Epithelial cell of umbilical artery (primary cell): ENCODE measurements around the gene MACF1. TPM values are rescaled to one million over a fixed set of nuclear protein-coding genes. Genes with fewer than 3 reads are reported as not detected.

Experiments used
- total RNA-seq: library from RNA; depleted of rRNA; stranded (reverse); fragments of >200 nt; gene quantifications from 2 replicates; pipeline ENCODE4 v1.2.3, GENCODE V29; 2014

MACF1 gene, protein sequence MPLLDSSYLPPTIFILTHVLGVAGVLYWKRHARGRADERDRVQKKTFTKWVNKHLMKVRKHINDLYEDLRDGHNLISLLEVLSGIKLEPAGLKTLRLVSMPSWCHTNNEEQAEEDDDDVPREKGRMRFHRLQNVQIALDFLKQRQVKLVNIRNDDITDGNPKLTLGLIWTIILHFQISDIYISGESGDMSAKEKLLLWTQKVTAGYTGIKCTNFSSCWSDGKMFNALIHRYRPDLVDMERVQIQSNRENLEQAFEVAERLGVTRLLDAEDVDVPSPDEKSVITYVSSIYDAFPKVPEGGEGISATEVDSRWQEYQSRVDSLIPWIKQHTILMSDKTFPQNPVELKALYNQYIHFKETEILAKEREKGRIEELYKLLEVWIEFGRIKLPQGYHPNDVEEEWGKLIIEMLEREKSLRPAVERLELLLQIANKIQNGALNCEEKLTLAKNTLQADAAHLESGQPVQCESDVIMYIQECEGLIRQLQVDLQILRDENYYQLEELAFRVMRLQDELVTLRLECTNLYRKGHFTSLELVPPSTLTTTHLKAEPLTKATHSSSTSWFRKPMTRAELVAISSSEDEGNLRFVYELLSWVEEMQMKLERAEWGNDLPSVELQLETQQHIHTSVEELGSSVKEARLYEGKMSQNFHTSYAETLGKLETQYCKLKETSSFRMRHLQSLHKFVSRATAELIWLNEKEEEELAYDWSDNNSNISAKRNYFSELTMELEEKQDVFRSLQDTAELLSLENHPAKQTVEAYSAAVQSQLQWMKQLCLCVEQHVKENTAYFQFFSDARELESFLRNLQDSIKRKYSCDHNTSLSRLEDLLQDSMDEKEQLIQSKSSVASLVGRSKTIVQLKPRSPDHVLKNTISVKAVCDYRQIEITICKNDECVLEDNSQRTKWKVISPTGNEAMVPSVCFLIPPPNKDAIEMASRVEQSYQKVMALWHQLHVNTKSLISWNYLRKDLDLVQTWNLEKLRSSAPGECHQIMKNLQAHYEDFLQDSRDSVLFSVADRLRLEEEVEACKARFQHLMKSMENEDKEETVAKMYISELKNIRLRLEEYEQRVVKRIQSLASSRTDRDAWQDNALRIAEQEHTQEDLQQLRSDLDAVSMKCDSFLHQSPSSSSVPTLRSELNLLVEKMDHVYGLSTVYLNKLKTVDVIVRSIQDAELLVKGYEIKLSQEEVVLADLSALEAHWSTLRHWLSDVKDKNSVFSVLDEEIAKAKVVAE (N-terminal part only)
- total RNA-seq, result 444 and 492 TPM in 2 replicates

GRCh38 chr1:39204441-39205081 is at the start of gene MACF1:
MACF1 (plus strand) TSS chr1:39204695; CDS start chr1:39205023, 328 bp downstream.

DNA sequence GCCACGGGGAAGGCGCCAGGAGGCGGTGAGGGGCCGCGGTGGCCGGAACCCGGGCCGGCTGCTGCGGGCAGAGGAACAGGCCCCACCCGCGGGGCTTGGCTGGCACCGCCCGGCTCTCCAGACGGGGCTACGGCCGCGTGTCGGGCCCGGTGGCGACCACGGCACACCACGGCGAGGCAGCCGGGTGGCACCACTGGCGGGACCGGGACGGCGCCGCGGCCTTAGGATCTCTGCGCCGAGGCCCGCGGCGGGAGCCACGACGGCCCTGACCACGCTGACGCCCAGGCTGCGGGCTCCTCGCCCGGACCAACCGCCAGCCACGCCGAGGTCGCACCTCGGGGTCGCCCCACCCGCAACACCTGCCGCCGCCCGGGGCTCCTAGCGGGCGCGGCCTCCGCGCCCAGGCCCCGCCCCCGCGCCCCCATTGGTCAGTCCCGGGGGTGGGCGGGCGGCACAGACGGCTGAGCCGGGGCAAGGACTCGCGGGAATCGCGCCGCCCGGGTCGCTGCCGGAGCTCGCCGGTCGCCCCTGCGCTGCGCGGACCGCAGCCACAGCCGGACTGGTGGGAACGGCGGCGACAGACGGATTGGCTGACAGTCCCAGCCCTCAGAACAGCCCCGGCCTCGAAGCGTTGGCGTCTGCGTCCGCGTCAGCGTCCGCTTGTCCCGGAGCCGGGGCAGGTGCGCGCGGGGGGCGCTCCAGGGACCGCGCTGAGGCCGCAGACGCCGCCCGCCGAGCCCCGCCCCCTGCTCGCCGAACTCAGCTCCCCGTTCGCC is 286.8 kb downstream of the MACF1 start, which contains the start of gene BMP8A:
Gene BMP8A, plus strand, starts transcription at position 491 of the 776 bp plus-strand sequence. CDS start 356 bp downstream, outside the sequence.

Other genes with a start within 250 kb of the MACF1 start
- gene AKIRIN1, start 213.4 kb upstream of the MACF1 start, total RNA-seq, result 39.2 and 40.6 TPM in 2 replicates
- 754 and 1,307 TPM in 2 replicates for gene NDUFS5, start 178.3 kb upstream of the MACF1 start, total RNA-seq